Skeletal muscle tissue (tissue), 4 donors: ENCODE data around the gene RUFY3. TPM values are rescaled to one million over a fixed set of nuclear protein-coding genes. Genes with fewer than 3 reads are reported as not detected.
"Not testable (repeated sequence)": the region's sequence is repeated elsewhere in the genome, so short reads cannot be mapped to it uniquely, and the experiment has no call there.

Experiments used
- H3K27ac ChIP-seq: one replicate; pipeline ENCODE4 v1.7.0; 2013; ENCODE audit warnings: mild to moderate bottlenecking, low read depth, low read length, inconsistent platforms
- H3K27me3 ChIP-seq, 3 donors: one replicate each; pipeline ENCODE4 v1.7.0; 2013; ENCODE audit warnings: low read length in 3 of 3; ENCODE audit not compliant: control insufficient read depth in 3 of 3, insufficient read depth in 3 of 3
- H3K36me3 ChIP-seq, 3 donors: one replicate each; pipeline ENCODE4 v1.7.0; 2013; ENCODE audit warnings: low read length in 3 of 3; ENCODE audit not compliant: control insufficient read depth in 3 of 3, insufficient read depth in 3 of 3
- H3K4me1 ChIP-seq, 3 donors: one replicate each; pipeline ENCODE4 v1.7.0; 2013; ENCODE audit warnings: low read length in 3 of 3, mild to moderate bottlenecking in 3 of 3; ENCODE audit not compliant: control insufficient read depth in 3 of 3, insufficient read depth in 3 of 3
- H3K4me3 ChIP-seq, 3 donors: one replicate each; pipeline ENCODE4 v1.7.0; 2013; ENCODE audit warnings: low read length in 3 of 3
- H3K9ac ChIP-seq, 3 donors: one replicate each; pipeline ENCODE4 v1.7.0; 2013; ENCODE audit warnings: low read length in 3 of 3, mild to moderate bottlenecking in 3 of 3, moderate library complexity in 2 of 3, low read depth in 1 of 3
- H3K9me3 ChIP-seq, 3 donors: one replicate each; pipeline ENCODE4 v1.7.0; 2013; ENCODE audit warnings: low read length in 3 of 3; ENCODE audit not compliant: control insufficient read depth in 3 of 3
- total RNA-seq: library from RNA; depleted of rRNA; stranded (reverse); fragments of >200 nt; gene quantifications from one replicate; pipeline ENCODE4 v1.2.3, GENCODE V29; 2014
- donor health status: Osteomylitis.

The RUFY3 gene
- total RNA-seq, 1 donor from 2014 or later = 60.0 TPM

DNA sequence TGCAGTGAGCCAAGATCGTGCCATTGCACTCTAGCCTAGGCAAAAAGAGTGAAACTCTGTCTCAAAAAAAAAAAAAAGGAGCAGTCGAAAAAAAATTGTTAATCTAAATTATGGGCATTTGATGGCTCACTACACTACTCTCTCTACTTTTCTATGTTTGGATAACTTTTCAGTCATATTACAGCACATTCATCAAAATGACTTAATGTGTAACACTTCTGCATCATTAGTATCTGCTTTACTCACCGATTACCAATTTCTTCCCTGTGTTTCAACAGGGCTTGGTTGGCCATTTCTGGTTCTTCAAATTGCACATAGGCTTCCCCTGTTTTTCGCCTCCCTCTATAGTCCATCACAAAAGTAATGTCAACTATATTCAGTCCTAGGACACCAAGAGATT is 109.5 kb downstream of the RUFY3 start:
- Histone ChIP-seq H3K9ac (no peak overlapping the region), H3K27me3 (no peaks in the 10 kb centered on the region), H3K4me3 (no peak overlapping the region), H3K4me1 (peaks cover 7 to 13% (median 13%) of the 10 kb centered on the region in 3 donors), H3K27ac (no peak overlapping the region), H3K36me3 (peaks cover 29 to 40% (median 30%) of the 10 kb centered on the region in 3 donors), H3K9me3 (no peaks in the 10 kb centered on the region)

DNA sequence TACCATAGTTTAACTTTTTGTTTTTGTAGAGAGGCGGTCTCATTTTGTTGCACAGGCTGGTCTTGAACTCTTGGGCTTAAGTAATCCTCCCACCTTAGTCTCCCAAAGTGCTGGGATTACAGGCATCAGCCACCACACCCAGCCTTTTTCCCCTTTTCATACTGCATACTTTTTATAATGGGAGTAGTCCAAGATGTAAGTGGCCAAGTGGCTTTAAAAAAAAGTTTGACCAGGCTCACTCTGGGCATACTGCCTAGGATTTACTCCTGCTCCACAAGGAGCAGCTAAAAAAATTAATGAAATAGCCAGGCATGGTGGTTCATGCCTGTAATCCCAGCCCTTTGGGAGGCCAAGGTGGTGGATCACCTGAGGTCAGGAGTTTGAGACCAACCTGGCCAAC is 111.9 kb downstream of the RUFY3 start:
- peaks cover 20 to 36% (median 27%) of the 10 kb centered on the region in 3 donors for H3K36me3 ChIP-seq
- no peak overlapping the region for H3K4me3 ChIP-seq
- H3K27ac ChIP-seq = no peak overlapping the region
- H3K9ac ChIP-seq = no peak overlapping the region
- no peaks in the 10 kb centered on the region for H3K9me3 ChIP-seq
- H3K4me1 ChIP-seq = peaks cover 23 to 30% (median 24%) of the 10 kb centered on the region in 3 donors
- no peaks in the 10 kb centered on the region for H3K27me3 ChIP-seq

- no peak overlapping the region for H3K27ac ChIP-seq
- no peak overlapping the region for H3K4me3 ChIP-seq
- peaks cover 15 to 24% (median 17%) of the 10 kb centered on the region in 3 donors for H3K36me3 ChIP-seq
- H3K4me1 ChIP-seq = peaks cover 16 to 24% (median 20%) of the 10 kb centered on the region in 3 donors
- H3K27me3 ChIP-seq = no peaks in the 10 kb centered on the region
- H3K9me3 ChIP-seq = no peaks in the 10 kb centered on the region
- no peak overlapping the region for H3K9ac ChIP-seq
Measured at GRCh38 chr4:70836081-70836480, 114.3 kb downstream of the RUFY3 start.

DNA sequence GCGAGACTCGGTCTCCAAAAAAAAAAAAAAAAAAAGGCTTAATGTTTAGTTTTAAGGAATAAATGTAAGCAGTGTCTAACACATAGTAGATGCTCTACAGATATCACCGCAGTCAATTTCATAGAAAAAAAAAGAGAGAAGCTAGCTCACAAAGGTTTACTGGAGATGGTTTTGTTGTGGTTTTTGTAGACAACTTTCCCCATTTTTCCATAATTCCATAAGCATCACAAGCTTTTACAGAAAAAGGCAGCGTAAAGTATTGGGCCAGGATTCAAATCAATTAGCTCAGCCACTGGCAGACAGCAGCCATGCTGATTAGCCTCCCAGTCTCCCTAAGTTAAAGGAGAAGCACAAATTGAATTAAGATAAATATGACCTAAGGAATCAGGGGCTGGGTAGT is 116.4 kb downstream of the RUFY3 start:
- peaks cover 16 to 24% (median 20%) of the 10 kb centered on the region in 3 donors for H3K4me1 ChIP-seq
- H3K27ac ChIP-seq = peak overlapping the region; percentile 80
- peak overlapping the region; percentile 77 to 96 (median 96) for H3K9ac ChIP-seq
- no peaks in the 10 kb centered on the region for H3K27me3 ChIP-seq
- peak overlapping the region; percentile 89 to 94 (median 94) for H3K4me3 ChIP-seq
- no peaks in the 10 kb centered on the region for H3K9me3 ChIP-seq
- peaks cover 9 to 10% (median 9%) of the 10 kb centered on the region in 3 donors for H3K36me3 ChIP-seq

GRCh38 chr4:70838666-70839588 is 117.2 kb downstream of the RUFY3 start:
- Histone ChIP-seq H3K4me1 (peaks cover 16 to 24% (median 20%) of the 10 kb centered on the region in 3 donors), H3K27me3 (no peaks in the 10 kb centered on the region), H3K4me3 (peak overlapping the region; percentile 89 to 94 (median 94)), H3K9ac (peak overlapping the region; percentile 77 to 96 (median 96)), H3K27ac (peak overlapping the region; percentile 80), H3K36me3 (peaks cover 4 to 10% (median 9%) of the 10 kb centered on the region in 3 donors), H3K9me3 (no peaks in the 10 kb centered on the region)

- Histone ChIP-seq H3K9me3 (no peaks in the 10 kb centered on the region), H3K4me1 (peaks cover 16 to 24% (median 20%) of the 10 kb centered on the region in 3 donors), H3K27ac (peak within 1 kb of the TSS; percentile 80), H3K4me3 (peak within 1 kb of the TSS; percentile 89 to 94 (median 94)), H3K9ac (peak within 1 kb of the TSS; percentile 77 to 96 (median 96)), H3K36me3 (peaks cover 4 to 9% (median 7%) of the 10 kb centered on the region in 3 donors), H3K27me3 (no peaks in the 10 kb centered on the region)
Measured at GRCh38 chr4:70839589-70840093, 117.9 kb downstream of the RUFY3 start, which contains the start of gene GRSF1. Gene GRSF1, minus strand, starts transcription at chr4:70839890. Its CDS starts 63 bp downstream, at chr4:70839827.

DNA sequence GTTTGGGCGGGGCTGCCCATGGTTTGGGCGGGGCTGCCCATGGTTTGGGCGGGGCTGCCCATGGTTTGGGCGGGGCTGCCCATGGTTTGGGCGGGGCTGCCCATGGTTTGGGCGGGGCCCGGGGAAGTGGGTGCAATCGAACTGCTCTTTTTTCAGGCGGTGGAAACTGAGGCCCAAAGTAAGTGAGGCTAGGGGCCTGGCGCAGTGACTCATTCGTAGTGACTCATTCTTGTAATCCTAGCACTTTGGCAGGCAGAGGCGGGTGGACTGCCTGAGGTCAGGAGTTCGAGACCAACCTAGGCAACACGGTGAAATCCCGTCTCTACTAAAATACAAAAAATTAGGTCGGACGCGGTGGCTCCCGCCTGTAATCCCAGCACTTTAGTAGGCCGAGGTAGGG is 118.4 kb downstream of the RUFY3 start:
- H3K4me1 ChIP-seq = peaks cover 16 to 24% (median 20%) of the 10 kb centered on the region in 3 donors
- not testable (repeated sequence) for H3K27me3 ChIP-seq, H3K27ac ChIP-seq, H3K36me3 ChIP-seq, H3K9me3 ChIP-seq, H3K9ac ChIP-seq, H3K4me3 ChIP-seq

GRCh38 chr4:70840631-70841030 is 118.9 kb downstream of the RUFY3 start:
- H3K27me3 ChIP-seq, H3K9me3 ChIP-seq, H3K9ac ChIP-seq, H3K27ac ChIP-seq, H3K4me3 ChIP-seq, H3K36me3 ChIP-seq: not testable (repeated sequence)
- H3K4me1 ChIP-seq = peaks cover 15 to 23% (median 20%) of the 10 kb centered on the region in 3 donors

GRCh38 chr4:70841211-70841610 is 119.4 kb downstream of the RUFY3 start:
- Histone ChIP-seq H3K4me3 (no peak overlapping the region), H3K9me3 (no peaks in the 10 kb centered on the region)

GRCh38 chr4:70841951-70842350 is 120.2 kb downstream of the RUFY3 start:
- H3K36me3 ChIP-seq = no peaks in the 10 kb centered on the region
- H3K9ac ChIP-seq = peak overlapping the region in 1 of 3 donors; percentile 43
- H3K4me1 ChIP-seq = peaks cover 8 to 17% (median 10%) of the 10 kb centered on the region in 3 donors
- no peak overlapping the region for H3K4me3 ChIP-seq
- no peak overlapping the region for H3K27ac ChIP-seq
- no peaks in the 10 kb centered on the region for H3K27me3 ChIP-seq
- no peaks in the 10 kb centered on the region for H3K9me3 ChIP-seq

More at GRCh38 chr4:70841211-70841610, 119.4 kb downstream of the RUFY3 start:
- H3K27ac ChIP-seq = no peak overlapping the region
- peaks cover 12 to 21% (median 17%) of the 10 kb centered on the region in 3 donors for H3K4me1 ChIP-seq
- H3K36me3 ChIP-seq = no peaks in the 10 kb centered on the region
- H3K9ac ChIP-seq = no peak overlapping the region
- H3K27me3 ChIP-seq = no peaks in the 10 kb centered on the region
